ENCODE measurements around the gene SHC4.

DNA sequence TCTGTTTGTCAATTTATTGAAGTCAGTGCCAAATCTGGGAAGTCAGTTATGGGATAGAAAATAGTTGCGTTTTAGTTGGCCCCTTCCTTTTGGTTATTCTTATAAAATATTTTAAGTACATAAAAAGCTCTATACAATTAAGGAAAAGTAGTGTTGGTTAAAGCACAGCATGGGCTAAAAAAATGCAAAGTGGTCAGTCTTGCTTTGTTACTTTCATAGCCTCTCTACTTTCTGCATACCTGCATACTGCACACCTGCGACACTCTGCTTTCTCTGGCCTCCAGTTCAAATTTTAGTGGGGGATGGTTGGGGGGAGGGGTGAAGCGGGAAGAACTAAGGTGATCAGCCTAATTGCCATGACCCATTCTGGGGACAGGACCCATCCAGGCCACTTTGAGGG, 21.8 kb upstream of the SHC4 start:
- TF ChIP-seq CTCF (IDR thresholded peaks at IDR 0.05 in 2 of 3, conservative IDR thresholded peaks at IDR 0.05 in 1 of 3; ENCODE audit: insufficient read depth in 2 of 3, low read depth in 1 of 3, low read length in 3 of 3) (no peak), BRCA1 (IDR thresholded peaks at IDR 0.05) (no peak), BRCA1 (CRISPR knock-in tag; IDR thresholded peaks at IDR 0.05) (no peak), FOXP4 (CRISPR knock-in tag; IDR thresholded peaks at IDR 0.05; ENCODE audit: borderline replicate concordance) (no peak), MEF2A (IDR thresholded peaks at IDR 0.05; ENCODE audit: control insufficient read depth, low read depth, low read length) (no peak)

Data from K562 (cell line).